Activated T-cell treated with anti-CD3 and anti-CD28 coated beads, Interleukin-2, amount 50 U/mL, for 48 hours (primary cell): Measurements from ENCODE around the gene PKD1.
A peak's percentile ranks its signal among the peaks of the same experiment; 100 is the strongest.

Experiments used
- DNase-seq, 2 experiments: peaks; one replicate each; pipeline ENCODE4 v3.0.0-alpha.2; 2020

PKD1 gene

GRCh38 chr16:2167068-2167638 lies 31.5 kb upstream of the PKD1 start:
- DNase-seq: no peak

DNA sequence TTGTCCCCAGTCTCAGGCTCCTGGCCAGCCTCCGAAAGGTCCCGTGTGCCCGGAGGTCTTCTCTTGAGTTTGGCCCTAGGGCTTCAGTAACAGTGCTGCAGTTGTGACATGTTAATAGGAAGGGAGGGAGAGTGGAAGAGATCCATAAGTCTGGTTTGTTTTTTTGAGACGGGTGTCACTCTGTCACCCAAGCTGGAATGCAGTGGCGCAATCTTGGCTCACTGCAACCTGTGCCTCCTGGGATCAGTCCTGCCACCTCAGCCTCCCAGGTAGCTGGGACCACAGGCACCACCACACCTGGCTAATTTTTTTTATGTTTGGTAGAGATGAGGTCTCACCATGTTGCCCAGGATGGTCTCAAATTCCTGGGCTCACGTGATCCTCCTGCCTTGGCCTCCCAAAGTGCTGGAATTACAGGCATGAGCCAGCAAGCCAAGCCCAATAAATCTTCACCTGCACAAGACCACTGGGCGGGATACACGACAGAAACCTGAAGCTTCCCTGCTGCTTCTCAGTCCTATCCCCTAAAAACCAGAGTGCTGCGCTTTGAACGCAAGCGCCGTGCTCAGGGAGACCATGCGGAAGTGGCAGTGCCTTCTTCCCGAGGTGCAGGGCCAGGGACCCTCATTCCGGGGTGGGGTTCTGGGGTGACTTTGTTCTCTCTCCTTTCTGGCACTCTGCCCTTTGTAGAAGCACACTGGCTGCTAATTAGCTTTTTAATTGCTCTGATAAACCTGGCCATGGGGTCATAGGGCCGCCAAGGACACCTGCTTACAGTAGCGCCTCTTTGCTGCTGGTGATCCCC lies 30.8 kb upstream of the PKD1 start:
- no peak for DNase-seq

- DNase-seq: no peak
Measured at GRCh38 chr16:2165861-2166260, 30.2 kb upstream of the PKD1 start.

DNA sequence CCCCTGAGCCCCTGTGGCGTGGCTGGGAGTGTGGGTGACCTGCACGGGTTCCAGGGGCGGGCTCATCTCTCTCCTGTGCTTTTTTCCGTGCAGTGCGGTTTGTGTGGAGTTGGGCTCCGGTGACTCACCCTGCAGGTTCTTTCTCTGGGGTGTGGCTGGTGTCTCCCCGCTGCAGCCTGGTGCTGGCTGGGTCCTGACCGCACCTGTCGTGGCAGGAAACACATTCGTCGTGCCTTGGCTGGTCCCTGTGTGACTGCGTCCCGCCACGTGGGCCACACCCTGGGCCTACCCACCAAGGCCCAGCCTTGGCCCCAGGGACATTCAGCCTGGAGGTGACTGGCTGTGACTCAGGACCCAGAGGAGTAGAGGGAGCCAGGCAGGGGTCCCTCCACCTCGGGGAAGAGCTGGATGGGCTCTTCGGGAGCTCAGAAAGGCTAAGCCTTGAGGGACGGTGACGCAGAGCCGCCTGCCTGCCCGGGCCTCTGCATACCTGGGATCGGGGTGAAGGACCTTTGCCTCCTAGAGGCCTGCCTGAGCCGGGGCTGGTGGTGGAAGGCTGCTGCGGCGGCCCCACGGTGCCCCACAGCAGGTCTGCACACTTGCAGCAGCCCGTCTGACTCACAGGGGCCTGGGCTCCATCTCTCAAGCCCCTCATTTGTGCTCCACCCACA lies 27.6 kb upstream of the PKD1 start:
- no peak for DNase-seq

GRCh38 chr16:2162676-2163118 lies 27.0 kb upstream of the PKD1 start:
- no peak for DNase-seq

- no peak for DNase-seq
Measured at GRCh38 chr16:2161911-2162310, 26.2 kb upstream of the PKD1 start.

DNA sequence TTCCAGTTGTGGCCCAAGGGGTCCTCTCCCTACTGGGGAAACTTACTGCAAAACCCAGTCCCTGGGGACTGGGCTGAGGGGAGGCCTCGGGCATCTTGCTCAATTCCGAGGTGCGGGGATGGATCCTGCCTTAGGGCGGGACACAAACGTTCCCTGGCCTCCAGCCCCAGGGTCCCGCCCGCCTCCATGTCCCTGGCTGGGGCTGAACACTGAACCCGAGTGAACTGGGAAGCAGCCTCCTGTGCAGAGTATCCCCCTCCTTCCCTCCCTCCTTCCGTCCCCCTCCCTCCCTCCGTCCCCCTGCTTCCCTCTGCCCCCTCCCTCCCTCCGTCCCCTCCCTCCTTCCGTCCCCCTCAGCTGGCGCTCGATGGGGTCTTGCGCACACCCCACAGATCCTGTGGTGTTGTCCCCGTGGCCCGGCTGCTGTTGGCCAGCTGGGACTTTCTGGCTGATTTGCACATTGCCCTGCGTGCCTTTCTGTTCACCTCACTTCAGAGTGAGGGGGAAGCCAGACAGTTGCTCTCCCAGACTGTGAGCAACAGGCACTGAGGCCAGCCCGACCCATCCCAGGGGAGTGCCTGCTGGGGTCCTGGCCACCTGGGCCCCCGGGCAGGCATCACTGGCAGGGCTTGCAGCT lies 25.3 kb upstream of the PKD1 start:
- DNase-seq: no peak

- no peak for DNase-seq
Measured at GRCh38 chr16:2159175-2159838, 23.6 kb upstream of the PKD1 start.

DNA sequence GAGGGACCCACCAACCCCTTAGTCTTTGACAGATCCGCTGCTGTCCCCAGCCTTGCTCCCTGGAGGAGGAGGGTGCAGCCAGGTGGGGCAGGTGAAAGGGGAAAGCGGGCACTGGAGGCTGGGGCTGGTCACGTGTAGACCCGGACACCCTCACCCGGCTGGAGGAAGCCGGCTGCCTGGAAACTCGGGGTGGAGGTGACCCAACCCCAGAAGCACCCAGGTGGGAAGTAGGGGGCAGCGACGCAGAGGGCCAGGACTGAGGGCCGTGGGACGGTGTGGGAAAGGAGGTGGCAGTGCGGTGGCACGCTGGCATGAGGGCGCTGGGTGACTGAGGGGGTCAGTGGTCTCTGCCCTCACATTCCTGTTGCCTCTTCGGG lies 22.6 kb upstream of the PKD1 start:
- DNase-seq: no peak

DNA sequence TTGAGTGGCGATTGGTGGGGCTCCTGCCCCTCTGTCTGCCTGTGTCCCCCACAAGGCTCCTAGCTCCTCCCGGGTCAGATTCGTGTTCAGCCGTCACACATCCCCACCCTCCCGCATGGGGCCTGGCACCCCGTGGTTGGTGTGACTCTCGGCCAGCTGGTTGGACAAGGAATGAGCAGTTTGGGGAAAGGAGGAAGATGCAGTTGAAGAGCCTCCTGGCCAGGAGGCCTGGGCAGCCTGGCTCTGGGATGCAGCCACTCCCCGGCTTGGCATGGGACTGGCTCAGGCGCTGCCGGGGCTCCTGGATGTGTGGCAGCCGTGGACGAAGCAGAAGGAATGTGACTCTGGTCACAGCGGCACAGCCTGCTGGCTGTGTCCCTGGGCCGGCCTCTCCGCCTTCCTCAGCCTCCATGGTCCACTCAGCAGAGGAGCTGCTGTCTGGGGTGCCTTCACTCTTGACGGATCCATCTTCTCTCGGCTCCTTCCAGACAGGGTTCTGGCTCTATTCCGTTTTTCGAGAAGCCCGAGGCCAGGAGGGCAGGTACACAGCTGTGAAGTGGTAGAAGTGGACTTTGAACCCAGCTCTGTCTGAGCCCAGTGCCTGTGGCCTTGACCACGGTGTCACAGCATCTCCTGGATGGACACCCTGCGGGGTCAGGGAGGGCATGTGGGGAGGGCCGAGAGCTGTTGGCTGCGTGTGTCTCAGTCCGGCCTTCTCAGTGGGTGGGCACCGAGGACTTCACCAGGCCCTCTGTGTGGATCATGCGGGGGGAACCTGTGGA lies 22.0 kb upstream of the PKD1 start:
- no peak for DNase-seq

DNA sequence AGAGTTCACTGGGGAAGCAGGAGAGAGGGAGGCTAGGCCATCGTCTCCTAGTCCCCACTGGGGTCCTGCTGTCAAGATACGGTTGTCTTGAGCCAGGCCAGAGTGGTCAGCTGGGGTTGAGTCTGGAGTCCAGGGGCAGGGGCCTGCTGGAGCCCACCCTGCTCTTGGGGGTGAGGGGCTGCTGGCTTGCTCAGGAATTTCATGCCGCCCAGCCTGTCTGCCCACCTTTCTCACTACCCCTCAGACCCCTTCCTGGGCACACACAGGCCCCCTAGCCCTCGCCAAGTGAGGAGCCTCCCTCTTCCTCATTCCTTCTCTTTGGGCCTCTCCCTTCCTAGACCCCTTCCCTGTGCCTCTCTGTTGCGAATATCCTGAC lies 21.1 kb upstream of the PKD1 start:
- no peak for DNase-seq

DNA sequence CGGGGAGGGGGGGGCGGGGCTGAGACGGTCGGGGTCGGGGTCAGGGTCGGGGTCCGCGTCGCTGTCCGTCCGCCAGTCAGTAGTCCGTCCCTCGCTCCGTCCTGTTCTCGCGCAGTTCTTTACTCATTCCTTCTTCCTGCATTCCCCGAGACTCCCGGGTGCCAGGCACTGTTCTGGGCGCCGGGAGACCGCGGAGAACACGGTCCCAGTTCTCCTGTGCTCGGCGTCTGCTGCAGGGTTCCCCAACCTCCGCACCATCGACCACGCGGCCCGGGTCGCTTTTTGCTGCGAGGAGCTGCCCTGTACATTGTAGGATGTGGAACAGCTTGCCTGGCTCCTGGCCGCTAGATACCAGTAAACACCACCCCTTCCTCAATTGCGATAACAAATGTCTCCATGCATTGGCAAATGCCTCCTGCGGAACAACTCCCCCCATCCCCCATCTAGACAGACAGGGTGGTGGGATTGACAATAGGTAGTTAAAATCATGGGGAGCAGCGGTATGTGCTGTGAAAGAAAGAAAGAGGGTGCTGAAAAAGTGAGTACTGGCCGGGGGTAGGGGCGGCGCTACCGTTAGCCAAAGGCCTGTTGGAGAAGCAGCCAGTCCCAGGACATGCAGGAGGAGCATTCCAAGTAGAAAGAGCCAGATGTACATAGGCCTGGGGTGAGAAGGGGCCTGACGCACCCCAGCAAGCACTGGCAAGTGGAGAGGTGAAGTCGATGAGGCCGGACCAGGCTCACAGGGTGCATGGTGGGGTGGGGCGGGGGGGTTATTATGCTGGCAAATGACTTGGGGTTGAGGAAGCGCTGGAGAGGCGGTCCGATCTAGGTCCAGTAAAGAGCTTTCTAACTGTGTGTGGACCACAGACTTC lies 20.5 kb upstream of the PKD1 start:
- peak; percentile 39 to 49 for DNase-seq

DNA sequence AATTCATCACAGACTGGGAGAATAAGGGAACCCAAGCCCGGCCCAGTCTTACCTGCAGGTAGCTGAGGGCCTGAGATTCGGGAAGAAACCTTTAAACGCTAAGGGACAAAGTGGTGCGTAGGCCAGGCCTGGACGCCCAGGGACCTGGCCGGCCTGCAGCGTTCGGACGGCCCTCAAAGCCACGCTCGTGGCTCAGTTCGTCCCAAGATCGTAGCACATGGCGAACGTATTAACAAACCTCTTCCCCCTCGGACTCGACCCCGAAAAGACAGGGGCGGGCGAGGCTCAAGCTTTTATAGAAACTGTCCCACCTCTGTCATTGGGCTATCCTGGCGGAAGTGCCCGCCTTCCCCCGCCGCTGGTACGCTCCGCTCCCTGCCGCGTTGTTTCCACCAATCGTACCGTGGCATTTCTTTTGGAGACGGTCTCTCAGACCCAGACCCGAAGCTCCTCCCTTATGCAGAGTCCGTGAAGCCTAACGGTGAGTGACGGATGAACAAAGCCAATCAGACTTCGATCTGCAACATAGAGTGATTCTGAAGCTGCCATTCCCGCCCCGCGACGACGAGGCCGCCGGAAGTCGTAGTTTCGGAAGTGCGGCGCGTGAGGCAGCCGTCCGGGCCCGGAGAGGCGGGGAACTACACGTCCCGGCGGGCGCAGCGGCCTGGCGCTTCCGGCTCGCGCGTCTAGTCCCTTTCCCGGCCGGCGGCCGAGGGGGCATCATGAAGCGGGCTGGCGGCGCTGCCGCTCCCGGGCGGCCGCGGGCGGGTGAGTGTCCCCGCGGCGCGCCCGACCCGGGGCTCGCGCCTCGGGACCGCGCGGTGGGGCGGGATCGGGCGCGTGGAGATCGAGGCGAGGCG lies 19.6 kb upstream of the PKD1 start, which contains the start of gene TRAF7:
Gene TRAF7, plus strand, starts transcription at position 692 of the 860 bp plus-strand sequence. CDS start 8,139 bp downstream, outside the sequence.
- DNase-seq: peak; percentile 97 to 98

DNA sequence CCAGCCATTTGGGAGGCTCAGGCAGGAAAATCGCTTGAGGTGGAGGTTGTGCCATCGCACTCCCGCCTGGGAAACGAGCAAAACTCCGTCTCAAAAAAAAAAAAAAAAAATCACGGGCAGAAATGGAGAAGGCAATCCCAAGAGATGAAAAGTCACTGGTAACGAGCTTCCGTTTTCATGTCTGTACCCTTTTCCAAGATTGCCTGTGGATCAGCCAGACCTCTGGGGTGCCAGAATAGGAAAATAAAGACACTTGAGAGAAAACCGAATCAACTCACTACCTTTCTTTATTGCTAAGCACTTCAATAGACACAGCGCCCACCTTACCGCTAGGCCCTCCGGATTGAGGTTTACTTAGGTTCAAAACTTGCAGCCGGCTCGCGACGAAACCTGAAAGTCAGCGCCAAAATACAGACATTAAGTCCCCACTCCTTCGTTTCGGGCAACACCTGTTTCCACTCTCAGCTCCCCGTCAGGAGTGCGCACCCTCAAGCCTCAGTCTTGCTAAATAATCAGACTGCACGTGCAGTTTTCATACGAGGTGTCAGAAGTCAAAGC lies 18.9 kb upstream of the PKD1 start:
- no peak for DNase-seq

- peak; percentile 68 for DNase-seq
Measured at GRCh38 chr16:2152695-2153506, 17.2 kb upstream of the PKD1 start.

DNA sequence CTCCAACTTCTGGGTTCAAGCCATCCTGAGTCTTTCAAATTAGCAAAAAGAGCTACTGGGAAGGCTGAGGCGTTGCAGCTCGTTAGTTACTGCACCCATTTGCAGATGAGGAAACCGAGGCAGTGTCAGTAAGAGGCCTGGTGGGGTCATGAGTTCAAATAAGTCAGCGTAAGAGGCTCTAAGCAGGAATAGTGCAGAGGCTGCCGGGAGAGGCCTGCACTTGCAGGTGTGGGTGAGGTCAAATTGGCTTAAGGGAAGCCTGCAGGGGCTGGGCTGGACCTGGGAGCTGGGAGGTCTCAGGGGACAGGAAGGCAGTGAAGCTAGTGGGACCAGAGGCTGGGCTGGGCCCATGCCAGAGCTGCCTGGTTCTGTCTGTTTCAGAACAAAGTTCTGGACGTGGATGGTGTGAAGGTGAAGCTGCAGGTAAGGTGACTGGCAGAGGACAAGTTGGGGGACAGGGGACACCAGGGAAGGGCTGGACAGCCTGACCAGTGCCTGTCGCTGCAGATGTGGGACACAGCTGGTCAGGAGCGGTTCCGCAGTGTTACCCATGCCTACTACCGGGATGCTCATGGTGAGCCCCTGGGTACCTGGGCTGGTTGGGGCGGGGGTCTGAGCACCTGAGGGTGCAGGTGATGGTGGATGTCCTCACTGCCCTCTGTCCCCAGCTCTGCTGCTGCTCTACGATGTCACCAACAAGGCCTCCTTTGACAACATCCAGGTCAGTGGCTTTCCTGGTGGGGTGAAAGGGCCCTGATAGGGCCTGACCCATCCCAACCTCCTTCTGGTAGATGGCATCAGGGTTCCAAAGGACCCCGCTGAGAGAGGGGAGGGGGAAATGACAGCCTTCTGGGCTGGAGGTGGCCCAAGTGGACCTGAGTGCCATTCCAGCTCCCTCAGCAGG lies 15.7 kb upstream of the PKD1 start:
- peak; percentile 72 to 73 for DNase-seq

GRCh38 chr16:2150418-2151187 lies 14.9 kb upstream of the PKD1 start:
- no peak for DNase-seq
